ENCODE measurements around the gene SLC25A12.
"Not testable (repeated sequence)": the region's sequence is repeated elsewhere in the genome, so short reads cannot be mapped to it uniquely, and the experiment has no call there.

SLC25A12 gene

DNA sequence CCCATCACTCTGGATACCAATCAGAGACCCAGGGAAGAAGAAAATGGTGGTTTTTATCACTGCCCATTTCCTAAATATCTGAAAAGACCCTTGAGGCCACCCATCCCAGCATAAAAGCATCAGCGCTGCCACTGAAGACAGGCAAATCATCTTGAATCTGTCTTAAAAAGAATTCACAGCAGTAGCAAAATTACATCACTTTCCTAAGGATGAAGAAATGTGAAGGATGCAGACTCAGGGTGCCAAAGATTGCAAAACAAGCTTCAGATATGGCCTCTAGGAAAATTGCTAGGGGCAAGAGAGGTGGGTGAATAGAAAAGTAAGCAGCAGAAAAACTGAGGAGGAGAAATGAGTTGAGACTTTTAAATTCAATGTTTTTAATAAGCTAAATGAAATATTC, 70.0 kb downstream of the SLC25A12 start:
- peak; percentile 87 for DNase-seq (ENCODE audit: low read depth)

DNA sequence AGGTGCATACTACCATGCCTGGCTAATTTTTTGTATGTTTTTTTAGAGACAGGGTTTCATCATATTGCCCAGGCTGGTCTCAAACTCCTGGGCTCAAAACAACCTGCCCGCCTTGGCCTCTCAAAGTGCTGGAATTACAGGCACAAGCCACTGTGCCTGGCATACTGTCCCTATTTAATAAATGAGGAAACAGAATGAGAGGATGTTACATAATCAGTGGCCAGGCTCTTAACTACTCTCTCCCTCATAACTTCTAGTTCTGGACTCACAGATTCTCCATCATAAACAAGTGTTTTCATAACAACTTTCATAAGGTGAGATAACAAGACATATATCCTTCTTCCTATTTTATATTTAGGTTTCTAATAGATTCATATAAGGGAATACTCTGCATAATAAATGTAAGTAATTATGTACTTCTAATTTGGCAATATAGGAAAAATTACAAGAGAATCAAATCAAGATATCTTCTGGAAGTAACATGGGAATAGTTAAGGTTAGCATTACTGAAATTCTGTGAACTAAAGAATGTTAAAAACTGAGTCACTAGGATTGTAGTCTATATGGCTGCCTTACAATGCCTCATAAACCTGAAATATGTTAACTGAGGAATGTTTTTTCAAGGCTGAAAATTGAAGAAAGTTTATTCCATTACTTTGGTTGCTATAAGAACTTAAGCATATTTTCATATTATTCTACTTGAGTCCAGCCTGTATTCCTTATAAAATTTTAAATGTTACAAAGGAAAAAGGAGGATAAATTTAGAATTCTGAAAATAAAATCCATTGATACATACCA, 71.3 kb downstream of the SLC25A12 start:
- DNase-seq (ENCODE audit: low read depth) = no peak

DNA sequence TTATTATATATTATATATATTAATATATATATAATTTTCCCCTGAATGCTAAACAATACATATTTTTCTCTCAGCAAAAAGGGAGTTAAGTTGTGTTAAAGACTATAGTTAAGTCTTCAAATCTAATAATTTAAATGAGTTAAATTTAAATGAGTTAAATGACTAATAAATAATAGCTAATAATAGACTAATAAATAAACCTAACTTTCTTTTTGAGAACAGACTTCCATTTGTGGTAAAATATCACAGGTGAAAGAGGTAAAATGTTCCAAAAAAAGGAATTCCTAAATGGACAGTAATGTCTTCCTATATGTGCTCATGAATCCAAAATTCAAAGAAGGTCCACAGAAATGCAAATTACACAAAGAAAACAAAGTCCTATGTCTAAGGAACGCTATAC, 74.6 kb downstream of the SLC25A12 start:
- no peak for DNase-seq (ENCODE audit: low read depth)

DNA sequence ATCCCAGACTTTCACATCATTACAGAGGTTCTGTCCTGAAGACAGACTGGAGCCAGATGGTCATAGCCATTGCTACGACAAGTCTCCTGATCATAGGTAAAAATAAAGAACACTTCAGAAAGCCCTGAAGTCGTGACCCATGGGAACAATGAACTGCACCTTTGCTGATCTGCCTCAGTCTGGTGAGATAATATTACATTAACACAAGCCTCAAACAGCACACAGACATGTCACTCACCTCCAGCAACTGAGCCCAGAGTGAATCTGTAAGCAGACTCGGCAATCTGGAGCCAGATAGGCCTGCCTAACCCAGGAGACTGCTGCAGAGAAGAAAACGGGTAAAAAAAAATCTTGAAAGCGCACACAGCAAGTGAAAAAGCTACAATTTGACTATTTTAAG, 79.2 kb downstream of the SLC25A12 start:
- DNase-seq (ENCODE audit: low read depth) = no peak

DNA sequence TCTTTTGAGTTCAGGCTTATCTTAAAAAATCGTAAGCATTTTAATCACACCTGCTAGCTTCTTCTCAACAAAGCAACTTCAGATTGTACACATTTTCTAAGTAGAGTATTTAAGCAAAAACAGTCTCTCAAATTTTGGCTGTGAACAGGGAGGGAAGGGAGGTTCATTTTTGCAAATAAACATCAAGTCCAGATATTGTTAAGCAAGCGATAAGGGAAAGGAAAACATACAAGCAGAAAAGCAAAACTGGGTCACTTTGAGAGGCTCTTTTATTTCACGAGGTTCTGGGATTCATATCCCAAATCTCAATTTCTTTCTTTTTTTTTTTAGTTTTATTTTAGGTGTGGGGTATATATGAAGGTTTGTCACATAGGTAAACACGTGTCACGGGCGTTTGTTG, 79.9 kb downstream of the SLC25A12 start:
- DNase-seq (ENCODE audit: low read depth) = no peak

DNA sequence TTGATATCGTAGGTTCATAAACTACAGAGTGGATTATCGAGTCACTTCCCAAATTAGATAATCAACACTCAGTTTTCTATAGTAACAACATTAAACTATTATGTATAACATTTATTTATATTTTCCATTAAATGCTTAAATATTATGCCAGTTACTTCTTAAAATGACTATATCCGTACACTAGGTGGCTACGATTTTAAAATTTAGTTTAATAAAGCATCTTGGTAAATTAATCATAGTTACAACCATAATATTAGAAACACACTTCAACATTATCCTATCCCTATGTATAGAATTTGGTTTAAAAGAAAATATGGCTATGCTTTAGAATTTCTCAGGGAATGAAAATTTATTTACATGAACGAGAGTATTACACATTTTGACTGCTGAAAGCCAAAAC, 80.3 kb downstream of the SLC25A12 start:
- no peak for DNase-seq (ENCODE audit: low read depth)

DNA sequence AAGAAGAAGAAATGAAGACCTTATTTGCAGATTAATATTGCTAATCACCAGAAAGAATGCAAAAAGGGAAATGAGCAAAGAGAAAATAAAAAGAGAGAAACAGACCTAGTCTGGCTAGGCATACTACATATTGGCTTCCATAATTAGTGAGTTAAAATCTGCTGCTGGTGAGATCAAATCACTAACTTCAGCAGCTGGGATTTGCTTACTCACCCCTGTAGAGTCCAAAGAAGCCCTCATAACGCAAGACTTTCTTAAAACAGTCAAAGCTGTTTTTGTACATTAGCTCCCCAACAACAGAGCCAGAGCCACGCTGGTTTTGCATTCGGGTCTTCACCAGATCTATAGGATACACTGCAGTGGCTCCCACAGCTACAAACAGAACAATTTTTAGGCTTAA, 80.9 kb downstream of the SLC25A12 start:
- no peak for DNase-seq (ENCODE audit: low read depth)

DNA sequence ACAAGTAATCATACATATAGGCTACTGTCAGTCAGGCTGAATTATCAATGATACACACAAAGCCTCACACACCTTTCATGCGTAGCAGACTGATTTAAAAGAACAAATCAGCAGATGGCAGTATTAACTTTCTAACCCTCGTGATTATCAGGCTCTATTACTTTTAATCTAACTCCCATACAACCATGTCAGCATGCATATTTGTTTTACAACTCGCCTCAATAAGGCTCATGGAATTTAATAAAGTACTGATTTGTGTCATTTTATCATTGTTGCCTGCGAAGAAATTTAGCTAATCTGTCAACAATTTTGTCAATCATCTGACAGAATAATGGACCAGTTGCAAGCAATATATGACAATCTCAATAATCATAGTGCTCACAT, 82.8 kb downstream of the SLC25A12 start:
- DNase-seq (ENCODE audit: low read depth) = peak; percentile 37

DNA sequence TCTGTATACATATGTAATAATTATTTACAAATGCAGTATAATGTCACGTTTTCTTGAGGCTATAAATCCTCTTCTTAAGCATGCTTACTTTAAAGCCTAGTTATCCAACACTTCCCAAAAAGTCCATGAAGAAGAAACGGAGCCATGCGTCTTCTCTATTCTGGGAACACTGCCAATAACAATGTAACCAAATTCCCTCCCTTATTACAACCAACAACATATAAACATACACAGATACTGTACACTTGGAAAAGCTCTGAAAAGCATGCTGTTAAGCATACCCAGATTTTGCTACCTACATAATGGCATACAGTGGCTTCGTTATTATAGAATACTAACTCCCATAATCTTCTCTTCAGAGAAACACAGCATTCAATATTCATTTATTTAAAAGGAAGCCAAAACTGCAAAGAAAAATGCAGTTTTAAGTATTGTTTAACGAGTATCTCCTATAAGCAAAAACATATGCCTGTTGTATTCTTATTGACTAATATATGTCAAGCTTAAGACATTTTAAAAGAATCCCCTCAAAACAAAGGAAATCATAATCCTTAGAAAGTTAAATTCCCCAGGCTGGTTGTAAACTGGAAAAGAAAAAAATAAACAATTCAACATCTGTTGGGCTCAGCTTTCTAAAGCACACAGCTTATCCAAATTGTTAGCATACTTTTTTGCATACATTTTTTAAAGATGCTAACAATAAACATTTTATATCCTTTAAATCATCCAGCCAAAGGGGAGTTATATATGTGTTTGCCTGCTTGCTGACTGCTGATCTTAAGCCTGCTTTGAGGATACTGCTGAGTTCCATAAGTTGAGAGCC, 83.4 kb downstream of the SLC25A12 start:
- peak; percentile 43 for DNase-seq (ENCODE audit: low read depth)

DNA sequence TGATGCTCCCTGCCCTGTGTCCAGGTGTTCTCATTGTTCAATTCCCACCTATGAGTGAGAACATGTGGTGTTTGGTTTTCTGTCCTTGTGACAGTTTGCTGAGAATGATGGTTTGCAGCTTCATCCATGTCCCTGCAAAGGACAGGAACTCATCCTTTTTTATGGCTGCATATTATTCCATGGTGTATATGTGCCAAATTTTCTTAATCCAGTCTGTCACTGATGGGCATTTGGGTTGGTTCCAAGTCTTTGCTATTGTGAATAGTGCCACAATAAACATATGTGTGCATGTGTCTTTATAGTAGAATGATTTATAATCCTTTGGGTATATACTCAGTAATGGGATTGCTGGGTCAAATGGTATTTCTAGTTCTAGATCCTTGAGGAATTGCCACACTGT, 85.2 kb downstream of the SLC25A12 start:
- not testable (repeated sequence) for DNase-seq (ENCODE audit: low read depth)

DNA sequence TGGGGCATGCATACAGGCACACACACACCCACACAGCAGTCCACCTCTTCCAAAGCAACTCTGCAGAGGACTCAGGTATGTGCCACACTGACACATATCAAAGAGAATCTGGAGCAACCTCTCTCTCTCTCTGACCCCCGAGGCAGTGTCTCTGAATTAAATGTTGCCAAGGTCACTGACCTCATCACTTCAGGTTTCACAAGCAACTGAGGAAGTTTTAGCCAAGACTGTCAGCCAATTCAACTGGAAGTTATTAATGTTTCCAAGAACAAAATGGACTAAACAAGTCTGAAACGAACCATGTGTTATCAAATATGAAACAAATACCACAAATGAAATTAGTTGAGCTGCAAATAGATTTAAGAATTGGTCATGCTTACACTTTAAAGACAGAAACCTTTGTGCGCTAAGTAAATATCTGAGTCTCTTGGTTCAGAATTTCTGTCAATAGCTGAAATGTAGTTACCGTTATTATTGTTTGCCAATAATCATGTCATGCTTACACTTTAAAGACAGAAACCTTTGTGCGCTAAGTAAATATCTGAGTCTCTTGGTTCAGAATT, 86.1 kb downstream of the SLC25A12 start:
- no peak for DNase-seq (ENCODE audit: low read depth)

DNA sequence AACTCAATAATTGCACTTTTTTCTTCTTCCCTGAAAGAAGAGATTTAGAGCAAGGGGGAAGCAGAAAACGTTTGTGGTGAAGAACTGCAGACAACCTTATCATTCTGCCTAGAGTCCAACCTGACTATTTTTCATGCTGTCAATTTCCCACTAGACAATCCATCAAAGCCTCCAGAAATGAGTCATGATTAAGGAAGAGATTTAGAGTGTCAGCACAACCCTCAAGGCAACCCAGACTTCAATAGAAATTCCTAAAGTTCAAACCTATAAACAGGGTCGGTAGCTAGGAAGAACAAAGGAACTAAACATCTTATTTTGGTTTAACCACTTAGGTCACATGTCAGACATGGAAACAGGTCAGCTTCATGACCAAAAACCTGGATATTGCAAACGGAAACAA, 86.9 kb downstream of the SLC25A12 start:
- DNase-seq (ENCODE audit: low read depth) = no peak

DNA sequence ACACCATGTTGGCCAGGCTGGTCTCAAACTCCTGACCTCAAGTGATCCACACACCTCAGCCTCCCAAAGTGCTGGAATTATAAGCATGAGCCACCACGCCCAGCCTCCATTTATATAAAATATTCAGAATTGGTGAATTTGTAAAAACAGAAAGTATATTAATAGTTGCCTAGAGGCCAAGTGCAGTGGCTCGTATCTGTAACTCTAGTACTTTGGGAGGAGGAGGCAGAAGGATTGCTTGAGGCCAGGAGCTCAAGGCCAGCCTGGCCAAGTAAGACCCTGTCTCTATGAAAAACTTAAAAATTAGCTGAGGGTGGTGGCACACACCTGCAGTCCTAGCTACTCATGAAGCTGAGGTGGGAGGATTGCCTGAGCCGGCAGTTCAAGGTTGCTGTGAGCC, 89.6 kb downstream of the SLC25A12 start:
- no peak for DNase-seq (ENCODE audit: low read depth)

DNA sequence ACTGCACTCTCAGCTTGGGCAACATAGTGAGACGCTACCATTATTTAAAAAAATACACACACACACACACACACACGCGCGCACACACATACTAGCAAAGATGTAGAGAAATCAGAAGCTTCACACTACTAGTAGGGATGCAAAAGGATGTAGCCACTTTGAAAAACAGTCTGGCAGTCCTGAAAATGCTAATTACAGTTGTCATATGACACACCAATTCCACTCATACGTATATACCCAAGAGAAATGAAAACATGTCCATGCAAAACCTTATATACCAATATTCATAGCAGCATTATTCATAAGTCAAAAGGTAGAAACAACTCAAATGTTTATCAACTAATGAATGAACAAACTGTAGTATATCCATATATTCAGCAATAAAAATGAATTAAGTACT, 90.3 kb downstream of the SLC25A12 start:
- DNase-seq (ENCODE audit: low read depth) = no peak

DNA sequence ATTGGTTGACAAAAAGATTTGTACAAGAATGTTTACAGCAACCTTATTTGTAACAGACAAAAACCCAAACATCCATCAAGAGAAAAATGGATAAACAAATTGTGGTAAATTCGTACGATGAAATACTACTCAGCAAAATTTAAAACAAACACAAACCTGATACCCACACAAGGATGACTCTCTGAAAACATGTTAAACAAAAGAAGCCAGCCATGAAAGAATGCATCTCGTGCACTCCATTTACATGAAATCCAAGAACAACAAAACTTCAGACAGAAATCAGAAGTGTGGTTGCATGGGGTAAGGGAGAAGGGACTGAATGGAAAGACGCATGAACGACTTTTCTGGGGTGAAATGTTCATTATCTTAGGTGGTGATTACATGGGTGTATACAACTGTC, 93.4 kb downstream of the SLC25A12 start:
- DNase-seq (ENCODE audit: low read depth) = no peak

DNA sequence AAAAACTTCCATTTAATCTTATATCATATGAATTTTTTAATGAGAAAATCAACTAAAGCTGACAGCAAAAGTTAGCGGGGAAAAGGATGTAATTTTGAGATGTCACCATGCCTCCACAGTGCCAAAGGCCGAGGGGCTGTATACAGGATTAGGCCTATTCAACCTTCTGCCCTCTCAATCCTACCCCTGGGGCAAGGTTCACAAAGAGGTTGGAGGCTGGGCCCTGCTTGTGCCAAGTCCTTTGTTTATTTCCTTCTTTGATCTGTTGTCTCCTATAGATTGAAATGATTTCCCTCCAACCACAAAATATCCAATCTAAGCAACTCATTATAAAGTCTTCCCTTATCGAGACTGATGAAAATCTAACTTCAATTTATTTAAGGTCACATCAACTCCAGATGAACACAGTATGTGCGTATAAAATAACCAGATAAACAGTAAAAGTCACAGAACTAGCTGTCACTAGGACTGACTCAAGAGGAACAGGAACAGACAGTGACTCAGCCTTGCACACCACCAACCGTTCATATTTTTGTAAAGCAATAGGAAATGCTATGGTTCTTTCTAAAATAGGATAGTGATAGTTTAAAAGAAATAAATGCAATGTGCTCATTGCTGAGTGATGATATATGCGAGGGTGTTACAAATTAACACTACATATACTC, 95.8 kb downstream of the SLC25A12 start:
- DNase-seq (ENCODE audit: low read depth) = peak; percentile 24

DNA sequence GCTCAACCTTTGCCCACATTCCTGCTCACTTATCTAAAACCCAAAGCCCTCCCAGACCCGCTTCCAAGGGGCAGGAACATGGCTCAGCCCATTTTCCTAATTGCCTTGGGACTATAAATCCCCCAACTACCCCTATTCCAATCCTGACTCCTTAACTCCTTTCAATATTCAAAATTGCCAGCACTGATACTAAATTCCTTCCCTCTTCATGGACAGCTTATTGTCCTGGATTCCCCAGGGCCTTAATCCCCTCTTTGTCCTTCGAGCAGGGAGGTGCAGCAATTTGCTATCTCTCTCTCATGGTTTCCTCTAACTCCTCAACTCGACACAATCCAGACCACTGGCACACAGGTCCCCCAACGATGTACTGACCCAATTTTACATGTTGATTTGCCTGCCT, 99.1 kb downstream of the SLC25A12 start:
- DNase-seq (ENCODE audit: low read depth) = no peak

DNA sequence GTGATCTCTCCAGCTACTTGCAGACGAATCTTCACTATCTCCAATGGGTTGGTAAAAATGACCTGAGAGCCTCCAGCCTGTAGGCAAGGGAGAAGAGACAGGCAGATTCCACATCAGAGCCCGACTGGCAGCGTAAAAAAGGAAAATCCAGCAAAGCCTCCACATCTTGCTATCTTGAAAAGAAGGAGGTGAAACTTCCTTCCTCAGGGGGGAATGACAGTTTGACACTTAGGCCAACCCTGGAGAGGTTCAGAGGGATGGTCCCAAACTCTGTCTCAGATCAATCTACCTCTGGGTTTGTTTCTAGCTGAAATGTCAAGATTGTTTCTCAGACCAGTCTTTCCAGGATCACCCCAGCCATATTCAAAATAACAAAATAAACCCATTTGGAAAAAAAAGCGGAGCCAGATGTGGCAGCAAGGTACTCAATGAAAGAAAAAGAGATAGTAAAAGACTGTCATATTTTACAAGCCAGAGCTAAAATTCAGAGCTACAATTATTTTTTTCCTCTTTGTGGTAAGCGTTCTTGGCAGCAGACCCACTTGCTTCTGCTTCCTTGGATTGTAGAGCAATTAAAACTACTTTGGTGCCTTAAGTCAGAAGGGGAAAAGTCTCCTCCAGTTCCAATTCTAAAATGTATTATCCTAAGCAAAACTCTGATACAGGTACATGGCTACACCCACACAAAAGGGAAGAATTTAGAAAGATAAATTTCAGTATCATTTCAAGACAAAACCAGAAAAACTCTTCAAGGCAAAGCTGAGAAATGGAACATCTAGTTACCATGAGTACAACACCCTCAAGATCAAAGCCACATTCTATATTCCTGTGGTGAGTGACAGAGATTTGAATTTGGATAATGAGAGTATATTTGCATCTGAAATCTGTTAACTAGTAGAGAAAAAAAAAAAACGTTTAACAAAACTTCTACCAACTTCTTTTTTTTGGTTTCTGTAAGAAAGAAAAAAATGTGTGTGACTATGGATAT, 100.1 kb downstream of the SLC25A12 start:
- no peak for DNase-seq (ENCODE audit: low read depth)

DNA sequence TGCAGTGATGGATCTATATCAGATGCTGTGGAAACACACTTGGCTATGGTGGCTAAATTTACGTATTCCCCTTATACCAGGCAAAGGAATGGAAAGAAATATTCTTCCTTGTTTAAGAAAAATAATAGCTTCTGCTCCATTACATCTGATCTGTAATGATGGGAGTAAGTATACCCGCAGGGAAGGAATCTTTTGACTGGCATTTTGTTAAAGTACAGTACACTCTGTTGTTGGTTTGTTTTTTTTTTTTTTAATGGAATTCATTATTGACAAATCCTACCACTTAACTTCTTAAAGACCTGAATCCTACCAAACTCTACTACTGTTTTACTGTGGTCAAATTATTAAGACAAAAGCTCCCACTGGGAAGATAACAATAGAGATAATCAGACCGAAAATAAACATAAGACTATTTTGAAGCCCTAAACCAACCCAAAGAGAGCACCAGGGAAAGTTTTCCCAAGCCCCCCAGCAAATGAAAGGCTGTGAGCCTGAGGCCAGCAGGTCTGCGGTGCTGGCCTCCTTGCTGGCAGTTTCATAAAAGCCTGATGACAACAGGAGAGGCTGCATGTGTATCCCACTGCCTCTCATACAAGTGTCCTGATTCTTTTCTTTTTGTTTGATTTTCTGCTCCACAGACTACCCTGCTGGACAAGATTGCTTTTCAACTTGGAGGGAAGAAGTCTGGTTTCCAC, 101.0 kb downstream of the SLC25A12 start:
- no peak for DNase-seq (ENCODE audit: low read depth)

DNA sequence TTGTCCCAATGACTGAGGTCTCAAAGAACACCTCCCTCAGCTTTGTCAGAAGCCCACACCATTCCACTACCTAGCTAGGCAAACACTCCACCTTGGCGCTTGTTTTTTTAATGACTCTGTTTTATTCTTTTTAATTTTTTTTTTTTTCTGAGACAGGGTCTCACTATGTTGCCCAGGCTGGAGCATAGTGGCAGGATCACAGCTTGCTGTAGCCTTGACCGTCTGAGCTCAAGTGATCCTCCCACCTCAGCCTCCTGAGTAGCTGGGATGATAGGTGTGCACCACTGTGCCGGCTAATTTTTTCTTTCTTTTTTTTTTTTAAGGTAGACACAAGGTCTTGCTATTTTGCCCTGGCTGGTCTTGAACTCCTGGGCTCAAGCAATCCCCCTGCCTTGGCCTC, 101.9 kb downstream of the SLC25A12 start:
- no peak for DNase-seq (ENCODE audit: low read depth)

DNA sequence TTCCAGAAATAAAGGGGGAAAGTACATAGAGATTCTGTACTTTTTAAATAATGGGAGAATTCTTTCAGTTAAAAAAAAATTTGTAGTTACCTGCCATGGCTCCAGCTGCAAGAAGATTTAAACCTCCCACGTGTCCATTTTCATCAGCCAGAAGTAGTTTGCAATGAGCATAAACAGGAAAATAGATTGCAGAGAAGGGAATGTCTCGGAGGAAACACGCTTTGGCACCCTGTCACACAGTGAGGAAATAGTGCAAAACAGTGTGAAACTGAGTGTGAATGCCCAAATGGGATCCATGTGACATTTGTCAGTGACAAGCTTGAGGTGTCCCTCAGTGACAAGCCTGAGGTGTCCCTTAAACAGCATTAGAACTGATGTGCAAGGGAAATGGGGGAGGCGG, 102.7 kb downstream of the SLC25A12 start:
- no peak for DNase-seq (ENCODE audit: low read depth)

All from amniotic epithelial cell (primary cell).